ENCODE measurements around the gene PNMT. TPM values are rescaled to one million over a fixed set of nuclear protein-coding genes. Genes with fewer than 3 reads are reported as not detected.
A peak's percentile ranks its signal among the peaks of the same experiment; 100 is the strongest.
"Not testable (repeated sequence)": the region's sequence is repeated elsewhere in the genome, so short reads cannot be mapped to it uniquely, and the experiment has no call there.

PNMT gene
- total RNA-seq, 6 experiments from 2014 or later, result 0.37 TPM; not detected in 4

DNA sequence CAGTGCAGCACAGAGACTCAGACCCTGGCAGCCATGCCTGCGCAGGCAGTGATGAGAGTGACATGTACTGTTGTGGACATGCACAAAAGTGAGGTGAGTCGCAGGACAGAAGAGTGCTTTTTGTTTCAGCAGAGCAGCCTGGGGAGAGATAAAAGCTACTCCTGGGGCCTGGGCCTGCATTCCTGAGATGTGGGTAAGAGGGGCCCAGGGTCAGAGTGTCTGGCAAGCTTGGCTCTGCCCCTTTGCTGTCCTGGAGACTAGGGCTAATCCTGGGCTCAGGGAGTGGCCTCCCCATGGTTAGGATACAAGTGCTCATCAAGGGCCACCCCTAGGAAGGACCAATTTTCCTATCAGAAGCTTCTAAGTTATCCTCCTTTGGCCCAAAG is 26.8 kb downstream of the PNMT start:
- no peak for DNase-seq
- Histone ChIP-seq H3K27me3 (no peaks in the 10 kb centered on the region), H3K27ac (peak overlapping the region in 2 of 3 donors; percentile 66 to 80), H3K4me3 (no peak overlapping the region), H3K4me1 (peaks cover 0 to 21% (median 9%) of the 10 kb centered on the region in 4 donors), H3K9me3 (no peaks in the 10 kb centered on the region), H3K36me3 (no peaks in the 10 kb centered on the region)
- TF ChIP-seq POLR2A (IDR thresholded peaks at IDR 0.05), result no peak
- TF ChIP-seq, protein P1, sequence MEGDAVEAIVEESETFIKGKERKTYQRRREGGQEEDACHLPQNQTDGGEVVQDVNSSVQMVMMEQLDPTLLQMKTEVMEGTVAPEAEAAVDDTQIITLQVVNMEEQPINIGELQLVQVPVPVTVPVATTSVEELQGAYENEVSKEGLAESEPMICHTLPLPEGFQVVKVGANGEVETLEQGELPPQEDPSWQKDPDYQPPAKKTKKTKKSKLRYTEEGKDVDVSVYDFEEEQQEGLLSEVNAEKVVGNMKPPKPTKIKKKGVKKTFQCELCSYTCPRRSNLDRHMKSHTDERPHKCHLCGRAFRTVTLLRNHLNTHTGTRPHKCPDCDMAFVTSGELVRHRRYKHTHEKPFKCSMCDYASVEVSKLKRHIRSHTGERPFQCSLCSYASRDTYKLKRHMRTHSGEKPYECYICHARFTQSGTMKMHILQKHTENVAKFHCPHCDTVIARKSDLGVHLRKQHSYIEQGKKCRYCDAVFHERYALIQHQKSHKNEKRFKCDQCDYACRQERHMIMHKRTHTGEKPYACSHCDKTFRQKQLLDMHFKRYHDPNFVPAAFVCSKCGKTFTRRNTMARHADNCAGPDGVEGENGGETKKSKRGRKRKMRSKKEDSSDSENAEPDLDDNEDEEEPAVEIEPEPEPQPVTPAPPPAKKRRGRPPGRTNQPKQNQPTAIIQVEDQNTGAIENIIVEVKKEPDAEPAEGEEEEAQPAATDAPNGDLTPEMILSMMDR (IDR thresholded peaks at IDR 0.05), result no peak
- peak in 2 of 4 donors; percentile 2 to 11 for ATAC-seq
- WGBS (ENCODE audit: insufficient coverage, low coverage, low lambda C conversion rate, missing lambda C conversion rate), result 93% methylated on average over 2 of the region's 2 CpGs
- intact Hi-C loops (cut with DNase I), result no loop called here

DNA sequence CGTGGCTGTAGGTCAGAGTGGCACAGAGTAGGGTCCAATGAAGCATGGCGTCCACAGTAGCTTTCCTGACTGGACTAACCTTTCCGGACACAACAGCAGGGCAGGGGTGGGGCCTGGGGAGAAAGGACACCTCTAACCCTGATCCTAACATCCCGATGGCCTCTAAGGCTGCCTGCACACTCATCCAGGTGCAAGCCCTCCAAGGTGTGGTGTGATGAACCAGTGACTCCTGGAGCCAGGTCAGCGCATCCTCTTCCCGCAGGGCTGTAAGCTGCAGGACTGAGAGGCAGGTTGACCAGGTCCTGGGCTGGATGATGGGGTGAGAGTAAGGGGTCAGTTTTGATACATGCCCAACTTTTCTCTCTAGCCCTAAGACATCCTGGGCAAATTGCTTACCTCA is 28.5 kb downstream of the PNMT start:
- DNase-seq, result no peak
- Histone ChIP-seq H3K9me3 (no peaks in the 10 kb centered on the region), H3K27ac (no peak overlapping the region), H3K4me1 (peaks cover 0 to 30% (median 13%) of the 10 kb centered on the region in 4 donors), H3K27me3 (no peaks in the 10 kb centered on the region), H3K36me3 (no peaks in the 10 kb centered on the region), H3K4me3 (no peak overlapping the region)
- no peak for TF ChIP-seq POLR2A (IDR thresholded peaks at IDR 0.05)
- TF ChIP-seq, protein P1 (IDR thresholded peaks at IDR 0.05), result no peak
- no peak for ATAC-seq
- intact Hi-C loops (cut with DNase I), result no loop called here
- no CpG with 5 or more reads among the region's 6 CpGs for WGBS (ENCODE audit: insufficient coverage, low coverage, low lambda C conversion rate, missing lambda C conversion rate)

DNA sequence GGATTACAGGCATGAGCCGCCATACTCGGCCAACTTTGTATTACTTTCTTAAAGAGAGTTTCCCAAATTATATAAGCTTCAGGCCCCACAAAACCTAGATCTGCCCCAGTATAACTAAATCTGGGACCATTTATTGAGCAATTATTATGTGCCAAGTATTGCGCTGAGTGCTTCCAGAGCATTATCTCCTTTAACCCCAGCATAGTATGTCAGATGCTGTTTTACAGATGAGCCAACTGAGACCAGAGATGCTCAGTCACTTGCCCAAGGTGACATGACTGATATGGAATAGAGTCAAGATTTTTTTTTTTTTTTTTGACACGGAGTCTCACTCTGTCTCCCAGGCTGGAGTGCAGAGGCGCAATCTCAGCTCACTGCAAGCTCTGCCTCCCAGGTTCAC is 29.7 kb downstream of the PNMT start:
- Histone ChIP-seq H3K27me3 (no peaks in the 10 kb centered on the region), H3K9me3 (no peaks in the 10 kb centered on the region), H3K36me3 (no peaks in the 10 kb centered on the region), H3K27ac (no peak overlapping the region), H3K4me3 (no peak overlapping the region), H3K4me1 (peaks cover 0 to 42% (median 20%) of the 10 kb centered on the region in 4 donors)
- no peak for DNase-seq
- 90% methylated on average over 3 of the region's 5 CpGs for WGBS (ENCODE audit: insufficient coverage, low coverage, low lambda C conversion rate, missing lambda C conversion rate)
- TF ChIP-seq, protein P1 (IDR thresholded peaks at IDR 0.05), result no peak
- TF ChIP-seq POLR2A (IDR thresholded peaks at IDR 0.05), result no peak
- ATAC-seq, result no peak
- intact Hi-C loops (cut with DNase I), result no loop called here

DNA sequence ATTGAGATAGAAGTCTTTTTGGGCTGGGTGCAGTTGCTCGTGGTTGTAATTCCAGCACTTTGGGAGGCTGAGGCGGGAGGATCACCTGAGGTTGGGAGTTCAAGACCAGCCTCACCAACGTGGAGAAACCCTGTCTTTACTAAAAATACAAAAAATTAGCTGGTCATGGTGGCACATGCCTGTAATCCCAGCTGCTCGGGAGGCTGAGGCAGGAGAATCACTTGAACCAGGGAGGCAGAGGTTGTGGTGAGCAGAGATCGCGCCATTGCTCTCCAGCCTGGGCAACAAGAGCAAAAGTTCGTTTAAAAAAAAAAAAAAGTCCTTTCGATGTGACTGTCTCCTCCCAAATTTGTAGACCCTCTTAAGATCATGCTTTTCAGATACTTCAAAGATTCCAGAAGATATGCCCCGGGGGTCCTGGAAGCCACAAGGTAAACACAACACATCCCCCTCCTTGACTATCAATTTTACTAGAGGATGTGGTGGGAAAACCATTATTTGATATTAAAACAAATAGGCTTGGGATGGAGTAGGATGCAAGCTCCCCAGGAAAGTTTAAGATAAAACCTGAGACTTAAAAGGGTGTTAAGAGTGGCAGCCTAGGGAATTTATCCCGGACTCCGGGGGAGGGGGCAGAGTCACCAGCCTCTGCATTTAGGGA is 31.0 kb downstream of the PNMT start:
- H3K4me1 ChIP-seq, result peaks cover 0 to 53% (median 27%) of the 10 kb centered on the region in 4 donors
- not testable (repeated sequence) for ATAC-seq

DNA sequence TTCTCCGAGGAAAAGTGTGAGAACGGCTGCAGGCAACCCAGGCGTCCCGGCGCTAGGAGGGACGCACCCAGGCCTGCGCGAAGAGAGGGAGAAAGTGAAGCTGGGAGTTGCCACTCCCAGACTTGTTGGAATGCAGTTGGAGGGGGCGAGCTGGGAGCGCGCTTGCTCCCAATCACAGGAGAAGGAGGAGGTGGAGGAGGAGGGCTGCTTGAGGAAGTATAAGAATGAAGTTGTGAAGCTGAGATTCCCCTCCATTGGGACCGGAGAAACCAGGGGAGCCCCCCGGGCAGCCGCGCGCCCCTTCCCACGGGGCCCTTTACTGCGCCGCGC is 31.5 kb downstream of the PNMT start, which contains the start of gene ERBB2:
Gene ERBB2 (plus strand): TSS at position 247 of the 330 bp plus-strand sequence. CDS start 175 bp downstream, outside the sequence.
- ATAC-seq (peak in 3 of 4 donors; percentile 13 to 45 (median 31)), DNase-seq (peak in 1 of 3 donors; percentile 59)
- H3K27ac ChIP-seq, result peak within 1 kb of the TSS; percentile 34 to 95 (median 35)
- H3K27me3 ChIP-seq, result no peaks in the 10 kb centered on the region
- intact Hi-C loops (cut with DNase I), result no loop called here
- TF ChIP-seq POLR2A (IDR thresholded peaks at IDR 0.05), result peak; percentile 42
- TF ChIP-seq, protein P1 (IDR thresholded peaks at IDR 0.05), result no peak
- no peaks in the 10 kb centered on the region for H3K9me3 ChIP-seq
- no peaks in the 10 kb centered on the region for H3K36me3 ChIP-seq
- peaks cover 0 to 55% (median 27%) of the 10 kb centered on the region in 4 donors for H3K4me1 ChIP-seq
- WGBS (ENCODE audit: insufficient coverage, low coverage, low lambda C conversion rate, missing lambda C conversion rate), result 1% methylated on average over 12 of the region's 20 CpGs
- H3K4me3 ChIP-seq, result peak within 1 kb of the TSS; percentile 54 to 78 (median 62)

More for the DNA sequence above, 31.0 kb downstream of the PNMT start:
- whole genome bisulfite sequencing (ENCODE audit: insufficient coverage, low coverage, low lambda C conversion rate, missing lambda C conversion rate), result 34% methylated on average over 7 of the region's 11 CpGs
- H3K36me3 ChIP-seq; H3K27me3 ChIP-seq; H3K9me3 ChIP-seq; intact Hi-C loops (cut with DNase I); DNase-seq: not testable (repeated sequence)
- Histone ChIP-seq H3K27ac (peak overlapping the region in 2 of 3 donors; percentile 35 to 95), H3K4me3 (peak overlapping the region; percentile 54 to 78 (median 62))

Data from right lobe of liver (tissue), 6 donors.